ENCODE data around the gene PRPF40B.

The PRPF40B gene

GRCh38 chr12:49661746-49662145 lies 38.4 kb downstream of the PRPF40B start:
- H3K4me1 ChIP-seq (ENCODE audit: low read length), result peaks cover 55% of the 10 kb centered on the region
- H3K9me2 ChIP-seq (replicated peaks; ENCODE audit: insufficient read depth, low read length), result no peaks in the 10 kb centered on the region
- no peaks in the 10 kb centered on the region for H3K79me2 ChIP-seq (ENCODE audit: low read length)
- peak overlapping the region; percentile 56; the same call in 1 of the 2 replicates for H3K27ac ChIP-seq (ENCODE audit: low read length)
- no peak overlapping the region for H2AFZ ChIP-seq (ENCODE audit: low read length)
- DNase-seq, result no peak
- TF ChIP-seq, protein P1, sequence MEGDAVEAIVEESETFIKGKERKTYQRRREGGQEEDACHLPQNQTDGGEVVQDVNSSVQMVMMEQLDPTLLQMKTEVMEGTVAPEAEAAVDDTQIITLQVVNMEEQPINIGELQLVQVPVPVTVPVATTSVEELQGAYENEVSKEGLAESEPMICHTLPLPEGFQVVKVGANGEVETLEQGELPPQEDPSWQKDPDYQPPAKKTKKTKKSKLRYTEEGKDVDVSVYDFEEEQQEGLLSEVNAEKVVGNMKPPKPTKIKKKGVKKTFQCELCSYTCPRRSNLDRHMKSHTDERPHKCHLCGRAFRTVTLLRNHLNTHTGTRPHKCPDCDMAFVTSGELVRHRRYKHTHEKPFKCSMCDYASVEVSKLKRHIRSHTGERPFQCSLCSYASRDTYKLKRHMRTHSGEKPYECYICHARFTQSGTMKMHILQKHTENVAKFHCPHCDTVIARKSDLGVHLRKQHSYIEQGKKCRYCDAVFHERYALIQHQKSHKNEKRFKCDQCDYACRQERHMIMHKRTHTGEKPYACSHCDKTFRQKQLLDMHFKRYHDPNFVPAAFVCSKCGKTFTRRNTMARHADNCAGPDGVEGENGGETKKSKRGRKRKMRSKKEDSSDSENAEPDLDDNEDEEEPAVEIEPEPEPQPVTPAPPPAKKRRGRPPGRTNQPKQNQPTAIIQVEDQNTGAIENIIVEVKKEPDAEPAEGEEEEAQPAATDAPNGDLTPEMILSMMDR (IDR thresholded peaks at IDR 0.05; ENCODE audit: low read length), result no peak
- TF ChIP-seq EZH2 (optimal IDR thresholded peaks at IDR 0.05; ENCODE audit: low read depth, low read length) (no peak), EZH2phosphoT487 (IDR thresholded peaks at IDR 0.05; ENCODE audit: low read length) (no peak)
- H3K9ac ChIP-seq (ENCODE audit: low read length), result no peak overlapping the region
- no peaks in the 10 kb centered on the region for H4K20me1 ChIP-seq (ENCODE audit: insufficient read depth, low read length)
- H3K4me2 ChIP-seq (ENCODE audit: low read depth, low read length), result peak overlapping the region; percentile 56; the same call in 1 of the 2 replicates
- no peaks in the 10 kb centered on the region for H3K27me3 ChIP-seq (replicated peaks; ENCODE audit: insufficient read depth, low read length)
- no peaks in the 10 kb centered on the region for H3K9me3 ChIP-seq (replicated peaks; ENCODE audit: insufficient read depth, low read length)
- no peaks in the 10 kb centered on the region for H3K36me3 ChIP-seq (replicated peaks; ENCODE audit: insufficient read depth, low read length)
- H3F3A ChIP-seq (ENCODE audit: insufficient read depth, low read length), result peaks cover 32% of the 10 kb centered on the region
- no peak overlapping the region for H3K4me3 ChIP-seq (ENCODE audit: low read length)

GRCh38 chr12:49662998-49663843 lies 39.9 kb downstream of the PRPF40B start:
- no peaks in the 10 kb centered on the region for H3K36me3 ChIP-seq (replicated peaks; ENCODE audit: insufficient read depth, low read length)
- no peaks in the 10 kb centered on the region for H3K9me2 ChIP-seq (replicated peaks; ENCODE audit: insufficient read depth, low read length)
- no peaks in the 10 kb centered on the region for H3K79me2 ChIP-seq (ENCODE audit: low read length)
- H3K27me3 ChIP-seq (replicated peaks; ENCODE audit: insufficient read depth, low read length), result no peaks in the 10 kb centered on the region
- peaks cover 55% of the 10 kb centered on the region for H3K4me1 ChIP-seq (ENCODE audit: low read length)
- peak overlapping the region; percentile 86 for H3K27ac ChIP-seq (ENCODE audit: low read length)
- no peak for TF ChIP-seq EZH2 (optimal IDR thresholded peaks at IDR 0.05; ENCODE audit: low read depth, low read length)
- TF ChIP-seq EZH2phosphoT487 (IDR thresholded peaks at IDR 0.05; ENCODE audit: low read length), result no peak
- TF ChIP-seq, protein P1 (IDR thresholded peaks at IDR 0.05; ENCODE audit: low read length), result no peak
- no peaks in the 10 kb centered on the region for H4K20me1 ChIP-seq (ENCODE audit: insufficient read depth, low read length)
- H3K9me3 ChIP-seq (replicated peaks; ENCODE audit: insufficient read depth, low read length), result no peaks in the 10 kb centered on the region
- H2AFZ ChIP-seq (ENCODE audit: low read length), result no peak overlapping the region
- peak overlapping the region; percentile 8; the same call in 1 of the 2 replicates for H3K4me3 ChIP-seq (ENCODE audit: low read length)
- peak overlapping the region; percentile 38 for H3K9ac ChIP-seq (ENCODE audit: low read length)
- peak; percentile 88 for DNase-seq
- peak overlapping the region; percentile 84 for H3K4me2 ChIP-seq (ENCODE audit: low read depth, low read length)
- peaks cover 32% of the 10 kb centered on the region for H3F3A ChIP-seq (ENCODE audit: insufficient read depth, low read length)

DNA sequence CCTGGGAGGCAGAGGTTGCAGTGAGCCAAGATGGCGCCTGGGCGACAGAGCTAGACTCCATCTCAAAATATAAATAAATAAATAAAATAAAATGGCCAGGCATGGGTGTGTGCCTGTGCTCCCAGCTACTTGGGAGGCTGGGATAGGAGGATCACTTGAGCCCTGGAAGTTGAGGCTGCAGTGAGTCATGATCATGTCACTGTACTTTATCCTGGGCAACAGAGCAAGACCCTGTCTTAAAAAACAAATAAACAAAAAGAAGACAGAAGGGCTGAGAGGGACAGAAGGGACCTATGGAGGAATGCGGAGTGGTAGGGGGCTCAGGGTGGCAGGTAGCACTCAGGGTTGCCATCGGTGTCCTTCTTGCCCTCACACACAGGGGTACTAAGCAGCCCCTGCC lies 40.8 kb downstream of the PRPF40B start:
- Histone ChIP-seq H3K4me3 (ENCODE audit: low read length) (no peak overlapping the region), H3K79me2 (ENCODE audit: low read length) (no peaks in the 10 kb centered on the region), H3K9me2 (replicated peaks; ENCODE audit: insufficient read depth, low read length) (no peaks in the 10 kb centered on the region), H3K27ac (ENCODE audit: low read length) (peak overlapping the region; percentile 86), H3K9me3 (replicated peaks; ENCODE audit: insufficient read depth, low read length) (no peaks in the 10 kb centered on the region), H3K4me2 (ENCODE audit: low read depth, low read length) (peak overlapping the region; percentile 84), H3K4me1 (ENCODE audit: low read length) (peaks cover 55% of the 10 kb centered on the region), H3K27me3 (replicated peaks; ENCODE audit: insufficient read depth, low read length) (no peaks in the 10 kb centered on the region), H3F3A (ENCODE audit: insufficient read depth, low read length) (peaks cover 32% of the 10 kb centered on the region), H3K9ac (ENCODE audit: low read length) (peak overlapping the region; percentile 52; the same call in 1 of the 2 replicates), H3K36me3 (replicated peaks; ENCODE audit: insufficient read depth, low read length) (no peaks in the 10 kb centered on the region), H4K20me1 (ENCODE audit: insufficient read depth, low read length) (no peaks in the 10 kb centered on the region), H2AFZ (ENCODE audit: low read length) (no peak overlapping the region)
- DNase-seq, result no peak
- no peak for TF ChIP-seq EZH2 (optimal IDR thresholded peaks at IDR 0.05; ENCODE audit: low read depth, low read length)
- no peak for TF ChIP-seq EZH2phosphoT487 (IDR thresholded peaks at IDR 0.05; ENCODE audit: low read length)
- TF ChIP-seq, protein P1 (IDR thresholded peaks at IDR 0.05; ENCODE audit: low read length), result no peak

Measured in MM.1S (cell line).